Neuronal stem cell (in vitro differentiated cells): ENCODE results near the gene ATG2A.

ENCODE experiments used
- DNase-seq: peaks from one replicate; pipeline ENCODE4 v3.0.0-alpha.2; 2013; ENCODE audit warnings: low spot score
- H2AFZ ChIP-seq: one replicate; pipeline ENCODE4 v1.6.1; 2013; ENCODE audit warnings: mild to moderate bottlenecking, low read length, inconsistent platforms
- H2AK5ac ChIP-seq: 2 replicates; pipeline ENCODE4 v1.6.1; 2013; ENCODE audit warnings: low read depth, mild to moderate bottlenecking, inconsistent platforms, low read length, moderate library complexity, mixed read lengths
- H2BK120ac ChIP-seq: 2 replicates; pipeline ENCODE4 v1.6.1; 2013; ENCODE audit warnings: low read depth, mild to moderate bottlenecking, inconsistent platforms, low read length, moderate library complexity, mixed read lengths
- H2BK12ac ChIP-seq: one replicate; pipeline ENCODE4 v1.6.1; 2013; ENCODE audit warnings: low read length, inconsistent platforms
- H2BK15ac ChIP-seq: 2 replicates; pipeline ENCODE4 v1.6.1; 2013; ENCODE audit warnings: mild to moderate bottlenecking, low read length, inconsistent platforms, mixed read lengths
- H2BK5ac ChIP-seq: one replicate; pipeline ENCODE4 v1.6.1; 2013; ENCODE audit warnings: inconsistent platforms, mild to moderate bottlenecking, low read length, moderate library complexity
- H3K14ac ChIP-seq: one replicate; pipeline ENCODE4 v1.6.1; 2013; ENCODE audit warnings: low read length, inconsistent platforms
- H3K18ac ChIP-seq: 2 replicates; pipeline ENCODE4 v1.6.1; 2013; ENCODE audit warnings: low read length, inconsistent platforms
- H3K23ac ChIP-seq: 2 replicates; pipeline ENCODE4 v1.6.1; 2013; ENCODE audit warnings: low read depth, mild to moderate bottlenecking, mixed read lengths, low read length, inconsistent platforms; ENCODE audit not compliant: poor library complexity
- H3K27ac ChIP-seq: replicated peaks from 3 replicates; pipeline ENCODE4 v1.5.1; 2013; ENCODE audit warnings: low read length, inconsistent platforms
- H3K27me3 ChIP-seq, 3 experiments: 2 replicates each; pipeline ENCODE4 v1.6.1; 2013; ENCODE audit warnings: low read length in 3 of 3, mild to moderate bottlenecking in 2 of 3, inconsistent platforms in 1 of 3, low read depth in 1 of 3, mixed read lengths in 1 of 3, moderate library complexity in 1 of 3; ENCODE audit not compliant: control insufficient read depth in 3 of 3, insufficient read depth in 3 of 3
- H3K36me3 ChIP-seq, 2 donors: replicated peaks in 1 of 2; 2 replicates each; pipeline ENCODE4 v1.6.1; 2013; ENCODE audit warnings: low read length in 2 of 2; ENCODE audit not compliant: control insufficient read depth in 2 of 2, insufficient read depth in 2 of 2
- H3K4ac ChIP-seq: 2 replicates; pipeline ENCODE4 v1.6.1; 2013; ENCODE audit warnings: inconsistent platforms, mild to moderate bottlenecking, low read length, moderate library complexity
- H3K4me1 ChIP-seq, 2 donors: 1 replicate in 1 of 2; 2 replicates in 1 of 2; pipeline ENCODE4 v1.6.1; 2013; ENCODE audit warnings: low read length in 2 of 2, low read depth in 1 of 2; ENCODE audit not compliant: control insufficient read depth in 2 of 2, insufficient read depth in 1 of 2
- H3K4me2 ChIP-seq: one replicate; pipeline ENCODE4 v1.6.1; 2013; ENCODE audit warnings: mild to moderate bottlenecking, low read length, inconsistent platforms; ENCODE audit not compliant: insufficient read depth, poor library complexity, severe bottlenecking
- H3K4me3 ChIP-seq, 2 donors: 2 replicates each; pipeline ENCODE4 v1.5.1; 2013; ENCODE audit warnings: low read length in 2 of 2, mild to moderate bottlenecking in 2 of 2, inconsistent platforms in 1 of 2, moderate library complexity in 1 of 2
- H3K79me1 ChIP-seq: one replicate; pipeline ENCODE4 v1.6.1; 2013; ENCODE audit warnings: low read depth, mild to moderate bottlenecking, inconsistent platforms, low read length, moderate library complexity
- H3K9ac ChIP-seq: one replicate; pipeline ENCODE4 v1.6.1; 2013; ENCODE audit warnings: mild to moderate bottlenecking, low read depth, low read length, inconsistent platforms; ENCODE audit not compliant: poor library complexity
- H3K9me3 ChIP-seq, 2 donors: replicated peaks in 1 of 2; 2 replicates each; pipeline versions ENCODE3 to v1.6.1; 2013; ENCODE audit warnings: low read length in 2 of 2, mild to moderate bottlenecking in 2 of 2, inconsistent platforms in 1 of 2, low read depth in 1 of 2, mixed read lengths in 1 of 2, moderate library complexity in 1 of 2; ENCODE audit not compliant: control insufficient read depth in 2 of 2, insufficient read depth in 1 of 2
- H4K8ac ChIP-seq: one replicate; pipeline ENCODE4 v1.6.1; 2013; ENCODE audit warnings: low read depth, mild to moderate bottlenecking, inconsistent platforms, low read length, moderate library complexity
- H4K91ac ChIP-seq: one replicate; pipeline ENCODE4 v1.6.1; 2013; ENCODE audit warnings: low read length, low read depth, mild to moderate bottlenecking, inconsistent platforms; ENCODE audit not compliant: poor library complexity
- WGBS, 2 donors: extraction: QIAGEN DNeasy Blood & Tissue Kit; methylation state at CpG; one replicate each; pipeline ENCODE4 v1.1.7; 2013; ENCODE audit warnings: missing lambda C conversion rate in 2 of 2, mixed read lengths in 1 of 2; ENCODE audit not compliant: insufficient read length in 2 of 2, insufficient replicate concordance in 1 of 2; ENCODE audit errors: extremely low coverage in 2 of 2; 5-methylcytosine and 5-hydroxymethylcytosine counted together

ATG2A gene

DNA sequence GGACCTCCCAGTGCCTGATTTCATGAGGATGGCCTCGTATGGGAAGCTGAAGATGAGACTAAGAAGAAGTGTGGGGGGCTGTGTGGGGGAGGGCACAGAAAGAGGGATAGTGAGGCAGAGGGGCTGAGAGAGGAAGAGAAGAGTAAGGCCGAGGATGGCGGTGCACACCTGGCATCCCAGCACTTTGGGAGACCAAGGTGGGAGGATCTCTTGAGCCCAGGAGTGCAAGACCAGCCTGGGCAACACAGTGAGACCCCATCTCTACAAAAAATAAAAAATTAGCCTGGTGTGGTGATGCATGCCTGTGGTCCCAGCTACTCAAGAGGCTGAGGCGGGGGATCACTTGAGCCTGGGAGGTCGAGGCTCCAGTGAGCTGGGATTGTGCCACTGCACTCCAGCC lies 25.1 kb downstream of the ATG2A start:
- no peak for DNase-seq
- H4K91ac ChIP-seq: no peak overlapping the region
- no peak overlapping the region for H3K4me2 ChIP-seq
- H2BK120ac ChIP-seq: no peak overlapping the region
- H2AFZ ChIP-seq: no peak overlapping the region
- H2BK5ac ChIP-seq: no peak overlapping the region
- H3K23ac ChIP-seq: no peak overlapping the region
- no peak overlapping the region for H3K18ac ChIP-seq
- peaks cover 2 to 3% of the 10 kb centered on the region in 2 donors for H3K36me3 ChIP-seq
- H2AK5ac ChIP-seq: no peak overlapping the region
- H4K8ac ChIP-seq: no peak overlapping the region
- H3K9ac ChIP-seq: no peak overlapping the region
- H3K4me1 ChIP-seq: peaks cover 11% of the 10 kb centered on the region in 2 donors
- no peak overlapping the region for H2BK12ac ChIP-seq
- H3K9me3 ChIP-seq: no peaks in the 10 kb centered on the region
- H3K79me1 ChIP-seq: peaks cover 1% of the 10 kb centered on the region
- no peak overlapping the region for H3K4ac ChIP-seq
- no peak overlapping the region for H3K14ac ChIP-seq
- no peak overlapping the region for H2BK15ac ChIP-seq
- no peak overlapping the region for H3K4me3 ChIP-seq
- H3K27me3 ChIP-seq: no peaks in the 10 kb centered on the region
- WGBS, 2 donors: no CpG with 5 or more reads among the region's 5 CpGs
- no peak overlapping the region for H3K27ac ChIP-seq

DNA sequence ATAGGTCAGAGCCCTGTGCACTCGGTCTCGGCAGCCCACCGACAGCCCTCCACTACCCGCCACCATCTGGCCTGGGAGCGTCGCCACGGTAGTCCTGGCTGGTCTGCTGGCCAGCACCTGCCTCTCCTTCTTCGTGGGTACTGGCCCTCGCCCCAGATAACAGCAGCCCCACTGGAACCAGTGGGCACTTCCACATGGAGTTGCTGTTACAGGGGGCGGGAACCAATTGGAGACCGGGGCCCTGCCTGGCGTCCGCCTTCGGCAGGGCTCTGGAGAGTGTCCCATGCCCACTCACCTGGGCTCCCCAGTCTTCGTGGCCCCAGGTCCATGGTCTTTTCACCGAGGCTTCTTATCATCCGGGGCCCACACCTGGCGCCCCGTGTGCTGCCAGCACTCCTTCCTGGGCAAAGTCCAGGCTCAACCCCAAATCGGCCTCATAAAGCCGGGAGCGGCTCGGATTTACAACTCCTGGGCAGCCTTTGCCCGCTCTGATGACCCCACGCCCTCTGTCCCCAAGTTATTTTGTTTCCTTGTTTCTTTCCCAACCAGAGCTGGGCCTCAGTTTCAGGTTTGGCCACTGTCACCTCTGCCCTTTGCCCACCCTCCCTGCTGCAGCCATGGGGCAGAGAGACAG lies 25.7 kb downstream of the ATG2A start:
- no peak overlapping the region for H3K4ac ChIP-seq
- no CpG with 5 or more reads among the region's 25 CpGs for WGBS, 2 donors
- no peak overlapping the region for H2BK12ac ChIP-seq
- peaks cover 11% of the 10 kb centered on the region in 2 donors for H3K4me1 ChIP-seq
- H2BK120ac ChIP-seq: no peak overlapping the region
- peak overlapping the region; percentile 73 for H3K23ac ChIP-seq
- DNase-seq: no peak
- H3K18ac ChIP-seq: no peak overlapping the region
- H2AK5ac ChIP-seq: peak overlapping the region; percentile 81
- H3K9ac ChIP-seq: no peak overlapping the region
- H3K27ac ChIP-seq: no peak overlapping the region
- H3K14ac ChIP-seq: no peak overlapping the region
- H3K27me3 ChIP-seq: no peaks in the 10 kb centered on the region
- no peak overlapping the region for H4K91ac ChIP-seq
- no peak overlapping the region for H2BK5ac ChIP-seq
- H3K4me3 ChIP-seq: no peak overlapping the region
- no peaks in the 10 kb centered on the region for H3K36me3 ChIP-seq
- no peak overlapping the region for H3K4me2 ChIP-seq
- no peak overlapping the region for H4K8ac ChIP-seq
- H3K79me1 ChIP-seq: peaks cover 1% of the 10 kb centered on the region
- H2AFZ ChIP-seq: no peak overlapping the region
- H2BK15ac ChIP-seq: no peak overlapping the region
- no peaks in the 10 kb centered on the region for H3K9me3 ChIP-seq

DNA sequence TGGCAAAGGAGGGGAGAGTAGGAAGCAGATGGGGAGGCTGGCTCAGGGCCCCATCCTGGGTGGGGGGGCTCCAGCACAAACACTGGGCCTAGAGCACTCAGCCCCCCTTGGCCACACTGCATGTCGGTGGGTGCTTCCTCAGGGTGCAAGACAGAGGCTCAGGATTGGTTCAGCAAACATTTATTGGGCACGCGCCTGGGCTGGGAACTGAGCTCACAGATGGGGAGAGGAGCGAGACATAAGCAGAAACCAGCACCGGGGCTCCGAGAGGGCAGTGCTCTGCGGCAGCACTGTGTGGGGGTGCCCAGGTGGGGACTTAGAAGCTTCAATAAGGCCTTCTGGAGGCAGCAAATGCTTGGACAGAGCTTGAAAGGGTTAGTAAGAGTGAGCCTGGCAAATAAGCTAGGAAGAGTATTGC lies 26.5 kb downstream of the ATG2A start:
- Histone ChIP-seq H4K8ac (no peak overlapping the region), H2BK5ac (no peak overlapping the region), H4K91ac (no peak overlapping the region), H3K27ac (no peak overlapping the region), H2BK120ac (no peak overlapping the region), H3K36me3 (no peaks in the 10 kb centered on the region), H3K79me1 (peaks cover 1% of the 10 kb centered on the region), H2BK15ac (no peak overlapping the region), H2AFZ (no peak overlapping the region), H3K14ac (no peak overlapping the region), H3K23ac (peak overlapping the region; percentile 29), H2BK12ac (peak overlapping the region; percentile 18), H3K4me2 (no peak overlapping the region), H3K18ac (peak overlapping the region; percentile 48), H3K4me1 (peaks cover 11 to 14% of the 10 kb centered on the region in 2 donors), H3K4me3 (no peak overlapping the region), H3K27me3 (no peaks in the 10 kb centered on the region), H3K4ac (no peak overlapping the region), H2AK5ac (no peak overlapping the region), H3K9ac (no peak overlapping the region), H3K9me3 (no peaks in the 10 kb centered on the region)
- no CpG with 5 or more reads among the region's 7 CpGs for WGBS, 2 donors
- no peak for DNase-seq

DNA sequence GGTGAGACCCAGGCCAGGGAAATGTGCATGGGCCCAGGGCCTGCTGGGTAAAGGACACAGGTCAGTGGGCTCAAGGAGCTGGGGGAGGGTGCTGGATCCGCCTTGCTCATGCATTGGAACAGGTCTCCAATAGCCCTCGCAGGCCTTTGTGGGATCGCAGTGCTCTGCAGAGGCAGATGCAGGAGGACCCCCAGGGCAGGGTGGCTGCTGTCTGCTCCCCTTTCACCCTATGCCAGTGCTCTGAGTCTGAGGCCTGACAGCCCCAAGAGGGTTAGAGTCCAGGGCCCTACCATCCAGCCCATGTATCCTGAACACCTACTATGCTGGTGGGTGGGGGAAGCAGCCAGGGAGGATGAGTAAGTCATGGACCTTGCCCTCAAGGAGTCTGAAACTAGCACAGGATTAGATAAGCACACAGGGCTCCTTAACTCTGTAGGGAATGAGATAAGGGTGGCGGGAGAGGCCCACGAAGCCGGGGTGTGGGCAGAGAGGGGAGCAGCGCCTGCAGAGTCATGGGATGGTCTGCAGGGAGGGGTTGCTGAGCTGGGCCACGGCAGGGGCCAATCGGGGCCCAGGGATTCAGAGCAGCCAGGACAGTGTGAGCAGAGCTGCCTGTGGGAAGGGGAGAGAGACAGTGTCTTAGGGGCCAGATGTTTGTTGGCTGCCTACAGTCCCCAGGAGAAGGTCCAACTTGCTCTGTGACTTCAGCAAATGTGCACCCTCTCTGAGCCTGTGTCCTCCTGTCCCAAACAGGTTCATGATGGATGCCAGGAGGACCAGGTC lies 28.1 kb downstream of the ATG2A start:
- H3K18ac ChIP-seq: peak overlapping the region; percentile 85
- H3K27ac ChIP-seq: no peak overlapping the region
- H3K79me1 ChIP-seq: no peaks in the 10 kb centered on the region
- no peak overlapping the region for H4K91ac ChIP-seq
- no peaks in the 10 kb centered on the region for H3K36me3 ChIP-seq
- peak overlapping the region; percentile 37 for H3K23ac ChIP-seq
- no peaks in the 10 kb centered on the region for H3K9me3 ChIP-seq
- no peak overlapping the region for H2BK120ac ChIP-seq
- no peak overlapping the region for H3K4me3 ChIP-seq
- peak overlapping the region; percentile 10 for H2AK5ac ChIP-seq
- peak overlapping the region; percentile 38 for H3K9ac ChIP-seq
- H2AFZ ChIP-seq: peak overlapping the region; percentile 93
- H3K4ac ChIP-seq: no peak overlapping the region
- no peak overlapping the region for H4K8ac ChIP-seq
- H3K4me2 ChIP-seq: no peak overlapping the region
- H2BK5ac ChIP-seq: peak overlapping the region; percentile 5
- H2BK15ac ChIP-seq: peak overlapping the region; percentile 45
- WGBS, 2 donors: no CpG with 5 or more reads among the region's 9 CpGs
- no peak overlapping the region for H2BK12ac ChIP-seq
- H3K27me3 ChIP-seq: peaks cover 0 to 5% (median 0%) of the 10 kb centered on the region in 3 experiments
- peaks cover 11 to 14% of the 10 kb centered on the region in 2 donors for H3K4me1 ChIP-seq
- no peak for DNase-seq
- H3K14ac ChIP-seq: no peak overlapping the region
